ENCODE data around the gene FAM174C.

- TF ChIP-seq CTCF (IDR thresholded peaks at IDR 0.05; ENCODE audit: control extremely low read depth in 1 of 3, insufficient read depth in 1 of 3, low read depth in 1 of 3, low read length in 3 of 3), result no peak
- TF ChIP-seq BRCA1 (IDR thresholded peaks at IDR 0.05; ENCODE audit: low read depth, low read length), result no peak
- no peak for TF ChIP-seq TBP (IDR thresholded peaks at IDR 0.05; ENCODE audit: low read depth, low read length)
- TF ChIP-seq MAFK (IDR thresholded peaks at IDR 0.05; ENCODE audit: low read depth, low read length), result no peak
- TF ChIP-seq EP300 (IDR thresholded peaks at IDR 0.05; ENCODE audit: borderline replicate concordance in 1 of 2, low read depth in 2 of 2, low read length in 2 of 2), result no peak
- TF ChIP-seq POLR2A (IDR thresholded peaks at IDR 0.05; ENCODE audit: control extremely low read depth in 1 of 2, low read depth in 2 of 2, low read length in 2 of 2), result no peak
- TF ChIP-seq YY1 (IDR thresholded peaks at IDR 0.05; ENCODE audit: low read depth, low read length), result no peak
- TF ChIP-seq SP4 (IDR thresholded peaks at IDR 0.05; ENCODE audit: low read length), result no peak
- no peak for TF ChIP-seq ATF2 (IDR thresholded peaks at IDR 0.05; ENCODE audit: low read length)
- TF ChIP-seq RFX5 (IDR thresholded peaks at IDR 0.05; ENCODE audit: borderline replicate concordance, low read depth, low read length), result no peak
- TF ChIP-seq CHD7 (IDR thresholded peaks at IDR 0.05; ENCODE audit: insufficient replicate concordance, low read length), result no peak
- no peak for TF ChIP-seq SIN3A (conservative IDR thresholded peaks at IDR 0.05 in 1 of 2, IDR thresholded peaks at IDR 0.05 in 1 of 2; ENCODE audit: low read depth in 1 of 2, low read length in 2 of 2)
- no peak for TF ChIP-seq GABPA (IDR thresholded peaks at IDR 0.05; ENCODE audit: borderline replicate concordance, insufficient read depth, low read length)
Observed at GRCh38 chr19:1324249-1324805, 49.0 kb downstream of the FAM174C start.

Data from H1 (cell line).